ENCODE measurements around the gene KCNH6.
A peak's percentile ranks its signal among the peaks of the same experiment; 100 is the strongest.

The KCNH6 gene

DNA sequence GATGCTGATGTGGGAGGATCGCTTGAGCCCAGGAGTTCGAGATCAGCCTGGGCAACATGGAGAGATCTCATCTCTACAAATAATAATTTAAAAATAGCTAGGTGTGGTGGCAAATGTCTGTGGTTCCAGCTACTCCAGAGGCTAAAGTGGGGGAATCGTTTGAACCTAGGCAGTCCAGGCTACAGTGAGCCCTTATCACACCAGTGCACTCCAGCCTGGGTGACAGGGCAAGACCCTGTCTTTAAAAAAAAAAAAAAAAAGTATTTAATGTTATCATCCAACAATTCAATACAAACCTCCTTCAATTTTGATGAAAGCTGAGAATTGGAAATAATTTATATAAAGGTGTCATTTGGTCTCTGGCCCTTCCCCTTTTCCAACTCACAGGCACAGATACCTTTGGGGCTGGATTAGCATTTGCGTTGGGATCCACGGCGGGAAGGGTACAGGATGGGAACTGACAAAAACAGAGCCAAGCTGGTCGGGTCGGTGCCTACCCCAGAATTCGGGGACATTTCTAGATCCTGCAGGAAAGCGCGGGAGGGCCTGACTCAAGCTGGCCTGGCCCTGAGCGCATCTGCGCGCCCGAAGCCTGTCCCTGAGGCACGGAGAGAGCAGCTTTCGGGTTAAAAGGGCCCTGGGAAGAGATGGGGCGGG is 26.3 kb downstream of the KCNH6 start (continued):
- TF ChIP-seq ZFP69B (tag by site-specific recombination; IDR thresholded peaks at IDR 0.05) (no peak), ZNF701 (tag by site-specific recombination; IDR thresholded peaks at IDR 0.05) (no peak), ZNF677 (tag by site-specific recombination; IDR thresholded peaks at IDR 0.05) (no peak), KLF10 (tag by site-specific recombination; IDR thresholded peaks at IDR 0.05) (no peak), ZNF558 (tag by site-specific recombination; IDR thresholded peaks at IDR 0.05) (no peak), ZNF76 (tag by site-specific recombination; IDR thresholded peaks at IDR 0.05; ENCODE audit: borderline replicate concordance, low read depth) (no peak), ZSCAN30 (tag by site-specific recombination; IDR thresholded peaks at IDR 0.05) (no peak), ZNF768 (tag by site-specific recombination; IDR thresholded peaks at IDR 0.05) (no peak), HOXC10 (CRISPR knock-in tag; IDR thresholded peaks at IDR 0.05) (no peak), ZNF521 (tag by site-specific recombination; IDR thresholded peaks at IDR 0.05) (no peak), ZNF335 (tag by site-specific recombination; conservative IDR thresholded peaks at IDR 0.05) (peak; percentile 84; the same call in 1 of the 2 replicates), ZNF302 (tag by site-specific recombination; IDR thresholded peaks at IDR 0.05; ENCODE audit: low read depth) (no peak), ZFP3 (tag by site-specific recombination; IDR thresholded peaks at IDR 0.05; ENCODE audit: low read depth) (no peak), ZNF121 (tag by site-specific recombination; IDR thresholded peaks at IDR 0.05) (no peak), ZNF416 (tag by site-specific recombination; IDR thresholded peaks at IDR 0.05) (no peak), ZNF10 (tag by site-specific recombination; IDR thresholded peaks at IDR 0.05) (no peak), GLIS1 (tag by site-specific recombination; IDR thresholded peaks at IDR 0.05) (no peak), ZNF555 (tag by site-specific recombination; conservative IDR thresholded peaks at IDR 0.05) (no peak), ZFP37 (tag by site-specific recombination; IDR thresholded peaks at IDR 0.05) (peak; percentile 68; the same call in 1 of the 2 replicates), ZNF155 (tag by site-specific recombination; IDR thresholded peaks at IDR 0.05) (no peak), SALL2 (tag by site-specific recombination; IDR thresholded peaks at IDR 0.05; ENCODE audit: borderline replicate concordance) (no peak), ZXDB (tag by site-specific recombination; IDR thresholded peaks at IDR 0.05) (no peak)
- TF ChIP-seq, protein P1, sequence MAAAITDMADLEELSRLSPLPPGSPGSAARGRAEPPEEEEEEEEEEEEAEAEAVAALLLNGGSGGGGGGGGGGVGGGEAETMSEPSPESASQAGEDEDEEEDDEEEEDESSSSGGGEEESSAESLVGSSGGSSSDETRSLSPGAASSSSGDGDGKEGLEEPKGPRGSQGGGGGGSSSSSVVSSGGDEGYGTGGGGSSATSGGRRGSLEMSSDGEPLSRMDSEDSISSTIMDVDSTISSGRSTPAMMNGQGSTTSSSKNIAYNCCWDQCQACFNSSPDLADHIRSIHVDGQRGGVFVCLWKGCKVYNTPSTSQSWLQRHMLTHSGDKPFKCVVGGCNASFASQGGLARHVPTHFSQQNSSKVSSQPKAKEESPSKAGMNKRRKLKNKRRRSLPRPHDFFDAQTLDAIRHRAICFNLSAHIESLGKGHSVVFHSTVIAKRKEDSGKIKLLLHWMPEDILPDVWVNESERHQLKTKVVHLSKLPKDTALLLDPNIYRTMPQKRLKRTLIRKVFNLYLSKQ (tag by site-specific recombination; IDR thresholded peaks at IDR 0.05; ENCODE audit: borderline replicate concordance), result no peak
- TF ChIP-seq, protein P2, sequence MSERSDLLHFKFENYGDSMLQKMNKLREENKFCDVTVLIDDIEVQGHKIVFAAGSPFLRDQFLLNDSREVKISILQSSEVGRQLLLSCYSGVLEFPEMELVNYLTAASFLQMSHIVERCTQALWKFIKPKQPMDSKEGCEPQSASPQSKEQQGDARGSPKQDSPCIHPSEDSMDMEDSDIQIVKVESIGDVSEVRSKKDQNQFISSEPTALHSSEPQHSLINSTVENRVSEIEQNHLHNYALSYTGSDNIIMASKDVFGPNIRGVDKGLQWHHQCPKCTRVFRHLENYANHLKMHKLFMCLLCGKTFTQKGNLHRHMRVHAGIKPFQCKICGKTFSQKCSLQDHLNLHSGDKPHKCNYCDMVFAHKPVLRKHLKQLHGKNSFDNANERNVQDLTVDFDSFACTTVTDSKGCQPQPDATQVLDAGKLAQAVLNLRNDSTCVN (tag by site-specific recombination; optimal IDR thresholded peaks at IDR 0.05), result no peak
- TF ChIP-seq, protein P3, sequence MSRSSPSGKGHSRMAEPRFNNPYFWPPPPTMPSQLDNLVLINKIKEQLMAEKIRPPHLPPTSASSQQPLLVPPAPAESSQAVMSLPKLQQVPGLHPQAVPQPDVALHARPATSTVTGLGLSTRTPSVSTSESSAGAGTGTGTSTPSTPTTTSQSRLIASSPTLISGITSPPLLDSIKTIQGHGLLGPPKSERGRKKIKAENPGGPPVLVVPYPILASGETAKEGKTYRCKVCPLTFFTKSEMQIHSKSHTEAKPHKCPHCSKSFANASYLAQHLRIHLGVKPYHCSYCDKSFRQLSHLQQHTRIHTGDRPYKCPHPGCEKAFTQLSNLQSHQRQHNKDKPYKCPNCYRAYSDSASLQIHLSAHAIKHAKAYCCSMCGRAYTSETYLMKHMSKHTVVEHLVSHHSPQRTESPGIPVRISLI (tag by site-specific recombination; IDR thresholded peaks at IDR 0.05), result 0 out of 2 replicates have a peak, but pooled peaks have one; percentile 36
- TF ChIP-seq, protein P4, sequence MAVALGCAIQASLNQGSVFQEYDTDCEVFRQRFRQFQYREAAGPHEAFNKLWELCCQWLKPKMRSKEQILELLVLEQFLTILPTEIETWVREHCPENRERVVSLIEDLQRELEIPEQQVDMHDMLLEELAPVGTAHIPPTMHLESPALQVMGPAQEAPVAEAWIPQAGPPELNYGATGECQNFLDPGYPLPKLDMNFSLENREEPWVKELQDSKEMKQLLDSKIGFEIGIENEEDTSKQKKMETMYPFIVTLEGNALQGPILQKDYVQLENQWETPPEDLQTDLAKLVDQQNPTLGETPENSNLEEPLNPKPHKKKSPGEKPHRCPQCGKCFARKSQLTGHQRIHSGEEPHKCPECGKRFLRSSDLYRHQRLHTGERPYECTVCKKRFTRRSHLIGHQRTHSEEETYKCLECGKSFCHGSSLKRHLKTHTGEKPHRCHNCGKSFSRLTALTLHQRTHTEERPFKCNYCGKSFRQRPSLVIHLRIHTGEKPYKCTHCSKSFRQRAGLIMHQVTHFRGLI (tag by site-specific recombination; IDR thresholded peaks at IDR 0.05), result no peak
- TF ChIP-seq, protein P5, sequence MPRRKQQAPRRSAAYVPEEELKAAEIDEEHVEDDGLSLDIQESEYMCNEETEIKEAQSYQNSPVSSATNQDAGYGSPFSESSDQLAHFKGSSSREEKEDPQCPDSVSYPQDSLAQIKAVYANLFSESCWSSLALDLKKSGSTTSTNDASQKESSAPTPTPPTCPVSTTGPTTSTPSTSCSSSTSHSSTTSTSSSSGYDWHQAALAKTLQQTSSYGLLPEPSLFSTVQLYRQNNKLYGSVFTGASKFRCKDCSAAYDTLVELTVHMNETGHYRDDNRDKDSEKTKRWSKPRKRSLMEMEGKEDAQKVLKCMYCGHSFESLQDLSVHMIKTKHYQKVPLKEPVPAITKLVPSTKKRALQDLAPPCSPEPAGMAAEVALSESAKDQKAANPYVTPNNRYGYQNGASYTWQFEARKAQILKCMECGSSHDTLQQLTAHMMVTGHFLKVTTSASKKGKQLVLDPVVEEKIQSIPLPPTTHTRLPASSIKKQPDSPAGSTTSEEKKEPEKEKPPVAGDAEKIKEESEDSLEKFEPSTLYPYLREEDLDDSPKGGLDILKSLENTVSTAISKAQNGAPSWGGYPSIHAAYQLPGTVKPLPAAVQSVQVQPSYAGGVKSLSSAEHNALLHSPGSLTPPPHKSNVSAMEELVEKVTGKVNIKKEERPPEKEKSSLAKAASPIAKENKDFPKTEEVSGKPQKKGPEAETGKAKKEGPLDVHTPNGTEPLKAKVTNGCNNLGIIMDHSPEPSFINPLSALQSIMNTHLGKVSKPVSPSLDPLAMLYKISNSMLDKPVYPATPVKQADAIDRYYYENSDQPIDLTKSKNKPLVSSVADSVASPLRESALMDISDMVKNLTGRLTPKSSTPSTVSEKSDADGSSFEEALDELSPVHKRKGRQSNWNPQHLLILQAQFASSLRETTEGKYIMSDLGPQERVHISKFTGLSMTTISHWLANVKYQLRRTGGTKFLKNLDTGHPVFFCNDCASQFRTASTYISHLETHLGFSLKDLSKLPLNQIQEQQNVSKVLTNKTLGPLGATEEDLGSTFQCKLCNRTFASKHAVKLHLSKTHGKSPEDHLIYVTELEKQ (tag by site-specific recombination; IDR thresholded peaks at IDR 0.05; ENCODE audit: borderline replicate concordance), result no peak
- TF ChIP-seq, protein P6, sequence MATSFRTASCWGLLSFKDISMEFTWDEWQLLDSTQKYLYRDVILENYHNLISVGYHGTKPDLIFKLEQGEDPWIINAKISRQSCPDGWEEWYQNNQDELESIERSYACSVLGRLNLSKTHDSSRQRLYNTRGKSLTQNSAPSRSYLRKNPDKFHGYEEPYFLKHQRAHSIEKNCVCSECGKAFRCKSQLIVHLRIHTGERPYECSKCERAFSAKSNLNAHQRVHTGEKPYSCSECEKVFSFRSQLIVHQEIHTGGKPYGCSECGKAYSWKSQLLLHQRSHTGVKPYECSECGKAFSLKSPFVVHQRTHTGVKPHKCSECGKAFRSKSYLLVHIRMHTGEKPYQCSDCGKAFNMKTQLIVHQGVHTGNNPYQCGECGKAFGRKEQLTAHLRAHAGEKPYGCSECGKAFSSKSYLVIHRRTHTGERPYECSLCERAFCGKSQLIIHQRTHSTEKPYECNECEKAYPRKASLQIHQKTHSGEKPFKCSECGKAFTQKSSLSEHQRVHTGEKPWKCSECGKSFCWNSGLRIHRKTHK (tag by site-specific recombination; IDR thresholded peaks at IDR 0.05), result no peak
- TF ChIP-seq, protein P7, sequence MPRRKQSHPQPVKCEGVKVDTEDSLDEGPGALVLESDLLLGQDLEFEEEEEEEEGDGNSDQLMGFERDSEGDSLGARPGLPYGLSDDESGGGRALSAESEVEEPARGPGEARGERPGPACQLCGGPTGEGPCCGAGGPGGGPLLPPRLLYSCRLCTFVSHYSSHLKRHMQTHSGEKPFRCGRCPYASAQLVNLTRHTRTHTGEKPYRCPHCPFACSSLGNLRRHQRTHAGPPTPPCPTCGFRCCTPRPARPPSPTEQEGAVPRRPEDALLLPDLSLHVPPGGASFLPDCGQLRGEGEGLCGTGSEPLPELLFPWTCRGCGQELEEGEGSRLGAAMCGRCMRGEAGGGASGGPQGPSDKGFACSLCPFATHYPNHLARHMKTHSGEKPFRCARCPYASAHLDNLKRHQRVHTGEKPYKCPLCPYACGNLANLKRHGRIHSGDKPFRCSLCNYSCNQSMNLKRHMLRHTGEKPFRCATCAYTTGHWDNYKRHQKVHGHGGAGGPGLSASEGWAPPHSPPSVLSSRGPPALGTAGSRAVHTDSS (tag by site-specific recombination; IDR thresholded peaks at IDR 0.05), result no peak
